A549 (cell line): ENCODE results near the gene BARX1. TPM values are rescaled to one million over a fixed set of nuclear protein-coding genes. Genes with fewer than 3 reads are reported as not detected.

Experiments
- polyA plus RNA-seq, 4 experiments: library from polyadenylated mRNA; depleted of rRNA in 3 of 4; stranded (reverse); fragments of >200 nt; fragmentation: RNase III in 1 of 4; extraction: RNeasy Plus Mini Kit Qiagen cat#74134 plus additional on column Dnase treatment in 1 of 4; gene quantifications; 2 replicates in 3 of 4; 3 replicates in 1 of 4; pipeline ENCODE4 v1.2.3, GENCODE V29; 2011 to 2017

The BARX1 gene
- polyA plus RNA-seq, 2 of the 4 experiments (the other 2 are of a cell fraction): 3.5 to 7.3 TPM

Other genes starting within 250 kb of the BARX1 start
- gene PTPDC1, start 129.1 kb upstream of the BARX1 start, polyA plus RNA-seq (2011; rRNA removed): 15.1 and 16.9 TPM in 2 replicates
- gene PTPDC1, start 129.1 kb upstream of the BARX1 start, polyA plus RNA-seq (2017; fragmentation: RNase III; extraction: RNeasy Plus Mini Kit Qiagen cat#74134 plus additional on column Dnase treatment): 3.6 to 3.9 TPM (median 3.8 TPM) in 3 replicates